Activated T-cell treated with anti-CD3 and anti-CD28 coated beads, Interleukin-2, amount 50 U/mL, for 1 hour (primary cell): ENCODE results near the gene TWSG1.
"Not testable (repeated sequence)": the region's sequence is repeated elsewhere in the genome, so short reads cannot be mapped to it uniquely, and the experiment has no call there.

Source experiments
- DNase-seq: peaks from one replicate; pipeline ENCODE4 v3.0.0-alpha.2; 2020

Gene TWSG1

GRCh38 chr18:9400197-9400596 is 65.6 kb downstream of the TWSG1 start:
- DNase-seq, result no peak

DNA sequence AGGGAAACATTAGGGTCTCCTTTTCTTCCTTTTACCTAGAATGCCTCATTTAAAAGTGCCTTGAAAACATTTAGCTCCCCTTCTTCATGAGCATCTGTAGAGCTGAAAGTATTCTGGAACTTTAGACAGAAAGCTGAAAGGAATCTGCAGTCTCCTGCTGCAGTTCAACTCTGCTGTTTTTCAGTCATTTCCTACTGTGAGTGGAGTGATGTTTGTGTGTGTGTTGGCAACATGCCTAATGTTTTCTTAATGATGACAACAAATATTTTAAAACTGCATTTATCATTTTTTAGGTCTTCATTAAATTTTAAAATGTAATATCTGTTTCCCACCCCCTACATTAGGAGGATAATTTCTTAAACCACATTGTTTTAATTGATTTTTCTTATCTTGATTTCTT is 66.6 kb downstream of the TWSG1 start:
- no peak for DNase-seq

- not testable (repeated sequence) for DNase-seq
Observed at GRCh38 chr18:9402358-9403007, 67.9 kb downstream of the TWSG1 start.

DNA sequence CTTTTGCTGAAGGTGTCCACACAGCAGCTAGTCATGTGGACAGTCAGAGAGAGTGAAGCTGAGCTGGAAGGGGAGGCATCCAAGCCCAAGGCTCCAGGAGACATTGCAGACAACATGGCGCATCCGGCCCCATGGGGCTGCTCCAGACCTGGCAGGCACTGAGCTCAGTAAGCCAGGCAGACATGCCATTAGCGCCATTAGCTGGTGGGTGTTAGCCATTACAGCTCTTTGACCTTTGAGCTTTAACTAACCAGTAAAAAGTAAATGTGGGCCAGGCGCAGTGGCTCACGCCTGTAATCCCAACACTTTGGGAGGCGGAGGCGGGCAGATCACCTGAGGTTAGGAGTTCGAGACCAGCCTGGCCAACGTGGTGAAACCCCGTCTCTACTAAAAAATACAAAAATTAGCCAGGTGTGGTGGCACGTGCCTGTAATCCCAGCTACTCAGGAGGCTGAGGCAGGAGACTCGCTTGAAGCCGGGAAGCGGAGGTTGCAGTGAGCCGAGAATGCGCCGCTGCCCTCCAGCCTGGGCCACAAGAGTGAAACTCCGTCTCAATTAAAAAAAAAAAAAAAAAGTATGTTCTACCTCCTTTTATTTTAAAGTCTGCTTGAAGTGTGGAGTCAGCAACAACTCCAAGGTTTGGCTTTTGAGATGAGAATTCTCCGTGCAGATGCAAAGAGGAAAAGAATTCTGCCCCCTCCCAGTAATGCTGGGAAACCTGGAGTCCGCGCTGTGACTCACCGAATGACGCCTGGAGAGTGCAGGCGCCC is 69.4 kb downstream of the TWSG1 start:
- DNase-seq, result no peak

DNA sequence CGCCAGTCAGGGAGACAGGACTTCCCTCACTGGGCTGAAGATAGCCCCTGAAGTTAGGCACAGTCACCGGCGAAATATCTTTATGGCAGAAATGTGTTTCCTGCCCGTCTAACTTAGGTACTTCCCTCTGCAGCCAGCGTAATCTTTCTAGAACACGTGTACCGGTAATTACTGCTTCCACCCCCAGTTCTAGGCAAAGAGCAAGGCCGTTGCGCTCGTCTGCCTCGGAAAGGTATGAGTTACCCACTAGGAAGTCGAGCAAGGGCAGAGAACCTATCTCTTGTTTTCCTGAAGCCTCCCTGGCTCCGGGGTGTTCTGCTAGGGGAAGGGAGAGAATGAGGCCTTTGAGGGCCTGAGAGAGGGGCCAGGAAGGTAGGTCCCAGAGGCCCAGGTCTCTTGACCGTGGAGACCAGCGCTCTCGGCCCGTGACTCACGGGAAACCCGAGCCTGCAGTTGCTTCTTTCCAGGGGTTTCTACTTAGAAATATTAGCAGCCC is 70.0 kb downstream of the TWSG1 start:
- DNase-seq, result no peak

- no peak for DNase-seq
Observed at GRCh38 chr18:9405130-9405529, 70.6 kb downstream of the TWSG1 start.

DNA sequence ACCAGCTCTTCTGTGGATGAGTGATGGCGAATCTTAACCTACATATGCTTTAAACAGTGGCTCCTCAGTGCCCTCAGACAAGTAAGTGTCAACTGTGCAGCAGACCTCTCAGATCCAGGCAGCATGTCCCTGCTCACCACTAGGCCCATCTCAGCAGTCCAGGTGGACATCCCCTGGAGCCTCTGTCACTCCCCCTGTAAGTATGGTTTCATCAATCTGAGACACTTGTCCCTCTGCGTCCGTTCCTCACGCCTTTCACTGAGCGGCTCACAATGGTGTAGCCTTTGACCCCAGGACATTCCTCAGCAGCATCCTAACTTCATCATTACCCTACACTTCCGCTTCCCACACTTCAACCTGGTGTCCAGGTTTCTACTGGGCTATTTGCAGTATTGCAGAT is 71.4 kb downstream of the TWSG1 start:
- no peak for DNase-seq

DNA sequence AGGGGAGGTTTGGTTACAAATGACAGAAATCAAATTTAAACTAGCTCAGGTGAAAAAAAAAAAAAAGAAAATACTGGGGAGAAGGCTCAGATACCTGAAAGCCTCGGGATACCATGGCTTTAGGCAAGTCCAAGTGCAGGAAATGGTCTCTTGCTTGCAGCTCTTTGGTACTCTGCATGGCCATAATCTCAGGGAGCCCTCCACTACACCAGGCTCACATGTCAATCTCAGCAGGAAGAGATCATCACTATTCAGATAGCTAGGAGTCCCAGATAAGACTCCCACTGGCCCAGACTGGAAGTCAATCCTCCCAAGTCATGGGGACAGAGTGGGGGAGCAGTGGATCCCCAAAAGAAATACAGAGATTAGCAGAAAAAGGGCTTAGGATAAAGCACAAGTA is 75.9 kb downstream of the TWSG1 start:
- no peak for DNase-seq

DNA sequence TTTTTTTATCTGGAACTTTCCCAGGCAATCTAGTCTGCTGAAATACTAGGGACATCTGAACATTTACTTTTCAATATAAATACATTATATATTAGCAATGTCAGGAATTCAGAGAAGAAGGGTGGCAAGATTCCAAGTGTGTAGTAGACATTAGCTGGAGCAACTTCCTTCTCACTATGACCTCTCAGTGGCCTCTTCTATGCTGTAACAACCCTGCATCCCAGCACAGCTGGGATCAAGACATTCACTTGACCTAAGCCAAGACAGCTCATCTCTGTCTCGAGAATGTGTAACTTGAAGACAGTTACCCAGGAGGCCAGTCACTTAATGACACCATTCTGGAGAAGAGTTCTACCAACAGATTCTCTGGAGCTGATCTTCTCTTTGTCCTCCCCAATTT is 79.0 kb downstream of the TWSG1 start:
- DNase-seq, result no peak

- DNase-seq, result no peak
Observed at GRCh38 chr18:9416563-9417072, 82.0 kb downstream of the TWSG1 start.

- DNase-seq, result no peak
Observed at GRCh38 chr18:9417073-9417851, 82.7 kb downstream of the TWSG1 start.

GRCh38 chr18:9418047-9418690 is 83.6 kb downstream of the TWSG1 start:
- DNase-seq, result no peak

DNA sequence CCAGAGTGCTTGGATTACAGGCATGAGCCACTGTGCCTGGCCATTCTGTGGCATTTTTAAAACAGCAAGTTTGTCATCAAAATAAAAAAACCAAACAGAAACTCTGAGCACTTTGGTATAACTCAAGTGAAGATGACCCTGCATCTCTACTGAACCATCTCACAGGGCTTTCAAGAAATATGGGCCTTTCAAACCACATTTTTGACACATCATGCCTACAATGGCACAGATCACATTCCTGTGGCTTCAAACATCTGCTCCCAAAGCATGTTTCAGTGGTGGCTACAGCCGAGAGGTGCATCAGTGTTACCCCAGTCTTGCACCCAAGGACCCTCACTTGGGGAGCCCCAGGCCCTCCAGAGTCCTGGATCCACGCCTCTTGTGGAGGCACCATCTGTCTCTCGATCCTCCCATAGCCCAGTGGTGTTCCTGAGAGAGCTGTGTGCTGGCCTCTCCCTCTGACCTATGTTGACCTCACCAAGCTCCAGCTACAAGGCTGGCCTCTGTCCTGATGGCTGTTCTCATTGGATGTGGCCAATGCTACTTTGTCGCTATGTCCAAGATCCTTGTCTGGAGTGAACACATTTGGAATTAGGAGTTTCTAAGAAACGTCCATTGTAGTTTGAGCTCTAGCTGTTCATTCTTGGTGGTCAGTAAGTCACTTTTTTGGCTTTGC is 85.5 kb downstream of the TWSG1 start:
- DNase-seq, result no peak

GRCh38 chr18:9421096-9421900 is 86.7 kb downstream of the TWSG1 start:
- DNase-seq, result no peak

GRCh38 chr18:9421901-9422327 is 87.3 kb downstream of the TWSG1 start:
- no peak for DNase-seq

GRCh38 chr18:9422816-9423519 is 88.4 kb downstream of the TWSG1 start:
- no peak for DNase-seq

- not testable (repeated sequence) for DNase-seq
Observed at GRCh38 chr18:9423648-9424047, 89.1 kb downstream of the TWSG1 start.

DNA sequence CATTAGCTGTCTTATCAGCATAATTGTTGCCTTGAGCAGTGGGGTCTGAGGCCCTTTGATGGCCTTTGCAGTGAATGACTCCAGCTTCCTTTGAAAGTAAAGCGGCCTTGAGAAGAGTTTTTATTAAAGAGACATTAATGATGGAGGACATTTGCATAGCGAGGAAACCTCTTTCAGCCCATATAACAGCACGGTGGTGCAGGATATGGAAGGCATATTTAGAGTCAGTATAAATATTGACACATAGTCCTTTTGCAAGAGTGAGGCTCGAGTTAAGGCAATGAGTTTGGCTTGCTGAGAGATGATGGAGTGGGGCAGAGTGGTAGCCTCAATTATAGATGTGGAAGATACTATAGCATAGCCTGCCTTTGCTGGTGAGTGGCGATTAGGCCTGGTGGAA is 89.7 kb downstream of the TWSG1 start:
- not testable (repeated sequence) for DNase-seq

DNA sequence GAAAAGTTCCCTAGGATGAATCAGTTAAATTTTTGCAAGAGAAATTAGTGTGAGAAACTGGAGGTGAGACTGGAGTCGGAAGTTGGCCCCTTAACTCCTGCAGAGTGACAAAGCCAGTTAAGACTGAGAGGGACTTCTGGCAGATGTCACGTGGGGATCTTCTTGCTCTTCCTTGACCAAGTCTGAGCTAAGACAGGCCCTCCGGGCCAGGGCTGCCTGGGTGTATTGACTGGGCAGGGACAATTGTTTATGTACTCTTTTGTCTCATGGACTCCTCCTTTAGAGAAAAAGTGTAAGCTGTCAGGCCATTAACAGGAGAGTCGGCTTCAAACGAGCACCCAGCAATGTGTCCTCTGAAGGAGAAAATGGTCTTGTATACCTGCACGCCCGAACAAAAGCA is 92.2 kb downstream of the TWSG1 start:
- DNase-seq, result no peak

DNA sequence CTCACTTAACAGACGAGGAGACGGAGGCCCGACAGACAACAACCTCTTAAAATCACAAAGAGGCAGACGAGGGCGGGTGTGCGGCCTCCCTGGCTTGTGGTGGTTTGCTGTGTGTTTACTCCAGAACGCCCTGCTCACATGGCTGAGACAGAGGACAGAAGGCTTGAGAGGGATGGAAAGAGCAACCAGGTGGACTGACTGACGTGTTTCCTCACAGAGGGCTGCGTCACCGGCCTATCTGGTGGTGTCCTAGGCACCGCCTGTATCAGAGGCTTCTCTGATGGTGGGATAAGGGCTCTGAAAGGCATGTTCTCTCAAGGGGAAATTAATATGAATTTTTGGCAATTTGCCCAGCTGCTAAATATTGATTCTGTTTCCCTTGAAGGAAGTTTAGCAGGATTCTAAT is 93.7 kb downstream of the TWSG1 start:
- no peak for DNase-seq
